Bronchial epithelial cell (primary cell): Measurements from ENCODE around the gene TAS2R10. TPM values are rescaled to one million over a fixed set of nuclear protein-coding genes. Genes with fewer than 3 reads are reported as not detected.

Experiments used
- DNase-seq: peaks from one replicate; pipeline ENCODE4 v3.0.0-alpha.2; 2010; ENCODE audit warnings: low read depth
- FAIRE-seq: peaks from 2 replicates; lab custom pipeline; 2011; peaks lifted over from hg19 to GRCh38; lab: Jason Lieb, UNC
- H3K27me3 ChIP-seq: 2 replicates; pipeline ENCODE4 v1.5.1; 2011; ENCODE audit warnings: low read length; ENCODE audit not compliant: control insufficient read depth, insufficient read depth
- H3K36me3 ChIP-seq: 2 replicates; pipeline ENCODE4 v1.5.1; 2011; ENCODE audit warnings: low read length; ENCODE audit not compliant: control insufficient read depth, insufficient read depth
- H3K4me3 ChIP-seq: 2 replicates; pipeline ENCODE4 v1.5.1; 2011; ENCODE audit warnings: mild to moderate bottlenecking, low read depth, low read length, control low read depth
- total RNA-seq: library from RNA; depleted of rRNA; stranded (reverse); fragments of >200 nt; gene quantifications from 2 replicates; pipeline ENCODE4 v1.2.1, GENCODE V29; 2014
- TF ChIP-seq, protein P1 (sequence below): IDR thresholded peaks from 2 replicates; pipeline ENCODE4 v1.5.1; 2011; ENCODE audit warnings: mild to moderate bottlenecking, moderate library complexity, low read length, control low read depth, inconsistent platforms; ENCODE audit not compliant: insufficient read depth, severe bottlenecking

Gene TAS2R10
- total RNA-seq, 1 donor from 2014 or later, result 0.26 TPM

DNA sequence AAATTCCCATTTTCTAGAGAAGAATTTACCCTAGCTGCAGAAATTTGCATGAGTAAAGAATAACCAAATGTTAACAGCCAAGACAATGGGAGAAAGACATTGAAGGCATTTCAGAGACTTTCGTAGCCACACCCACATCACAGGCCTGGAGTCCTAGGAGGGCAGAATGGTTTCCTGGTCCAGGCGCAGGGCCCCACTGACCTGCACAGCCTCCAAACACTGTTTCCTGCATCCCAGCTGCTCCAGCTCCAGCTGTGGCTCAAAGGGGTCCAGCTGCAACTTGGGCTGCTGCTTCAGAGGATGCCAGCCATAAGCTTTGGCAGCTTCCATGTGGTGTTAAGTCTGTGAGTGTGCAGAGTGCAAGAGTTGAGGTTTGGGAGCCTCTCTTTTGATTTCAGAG lies 29.6 kb upstream of the TAS2R10 start:
- FAIRE-seq, result peak; percentile 58
- no peaks in the 10 kb centered on the region for H3K27me3 ChIP-seq
- no peaks in the 10 kb centered on the region for H3K36me3 ChIP-seq
- TF ChIP-seq, protein P1, sequence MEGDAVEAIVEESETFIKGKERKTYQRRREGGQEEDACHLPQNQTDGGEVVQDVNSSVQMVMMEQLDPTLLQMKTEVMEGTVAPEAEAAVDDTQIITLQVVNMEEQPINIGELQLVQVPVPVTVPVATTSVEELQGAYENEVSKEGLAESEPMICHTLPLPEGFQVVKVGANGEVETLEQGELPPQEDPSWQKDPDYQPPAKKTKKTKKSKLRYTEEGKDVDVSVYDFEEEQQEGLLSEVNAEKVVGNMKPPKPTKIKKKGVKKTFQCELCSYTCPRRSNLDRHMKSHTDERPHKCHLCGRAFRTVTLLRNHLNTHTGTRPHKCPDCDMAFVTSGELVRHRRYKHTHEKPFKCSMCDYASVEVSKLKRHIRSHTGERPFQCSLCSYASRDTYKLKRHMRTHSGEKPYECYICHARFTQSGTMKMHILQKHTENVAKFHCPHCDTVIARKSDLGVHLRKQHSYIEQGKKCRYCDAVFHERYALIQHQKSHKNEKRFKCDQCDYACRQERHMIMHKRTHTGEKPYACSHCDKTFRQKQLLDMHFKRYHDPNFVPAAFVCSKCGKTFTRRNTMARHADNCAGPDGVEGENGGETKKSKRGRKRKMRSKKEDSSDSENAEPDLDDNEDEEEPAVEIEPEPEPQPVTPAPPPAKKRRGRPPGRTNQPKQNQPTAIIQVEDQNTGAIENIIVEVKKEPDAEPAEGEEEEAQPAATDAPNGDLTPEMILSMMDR, result no peak
- no peak overlapping the region for H3K4me3 ChIP-seq
- no peak for DNase-seq

DNA sequence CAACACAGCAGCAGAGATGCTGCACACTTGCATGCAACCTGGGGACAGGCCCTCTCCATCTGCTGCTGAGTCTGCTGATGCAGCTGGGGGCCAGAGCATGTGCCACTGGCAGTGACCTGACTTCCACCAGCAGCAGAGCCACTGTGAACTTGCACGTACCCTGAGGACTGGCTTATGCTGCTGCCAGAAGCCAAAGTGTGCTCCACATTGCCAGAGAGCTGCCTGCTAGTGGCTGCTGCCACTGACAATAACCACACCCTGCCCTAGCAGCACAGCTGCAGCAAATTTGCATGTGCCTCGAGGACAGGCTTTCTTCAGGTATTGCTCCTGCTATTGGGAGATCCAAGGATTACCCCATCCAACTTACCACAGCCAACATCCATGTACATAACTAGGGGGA lies 27.6 kb upstream of the TAS2R10 start:
- TF ChIP-seq, protein P1, result no peak
- Histone ChIP-seq H3K4me3 (no peak overlapping the region), H3K36me3 (no peaks in the 10 kb centered on the region), H3K27me3 (no peaks in the 10 kb centered on the region)
- peak; percentile 36 for FAIRE-seq
- DNase-seq, result no peak

DNA sequence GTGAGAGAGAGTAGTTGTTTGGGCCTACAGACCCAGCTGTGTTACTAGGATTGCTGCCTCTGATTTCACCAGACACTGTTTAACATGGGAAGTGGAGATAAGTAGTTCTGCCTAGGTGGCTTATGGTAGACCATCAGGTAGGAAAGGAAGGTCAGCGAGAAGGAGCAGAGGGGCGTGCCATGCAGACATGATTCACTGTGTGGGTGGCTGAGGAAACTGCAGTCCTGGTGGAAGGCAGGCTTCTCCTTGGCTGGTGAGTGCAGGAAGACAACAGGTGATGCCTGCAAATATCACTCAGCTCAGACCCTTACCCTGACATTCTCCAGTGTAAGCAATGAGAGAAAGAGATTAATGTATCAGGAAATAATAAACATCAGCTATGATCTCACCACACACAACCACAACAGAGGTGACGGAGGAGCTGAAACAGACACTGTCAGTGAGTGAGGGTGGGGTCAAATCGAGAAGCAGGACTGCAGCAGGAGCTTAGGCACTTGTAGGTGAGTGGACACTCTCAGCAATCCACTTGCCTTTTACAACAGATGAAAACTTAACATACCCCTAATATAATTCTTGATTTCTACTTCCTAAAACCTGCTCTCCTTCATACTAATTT lies 25.2 kb upstream of the TAS2R10 start:
- TF ChIP-seq, protein P1, result no peak
- Histone ChIP-seq H3K27me3 (no peaks in the 10 kb centered on the region), H3K4me3 (no peak overlapping the region), H3K36me3 (no peaks in the 10 kb centered on the region)
- peak; percentile 35 for DNase-seq
- FAIRE-seq, result no peak

DNA sequence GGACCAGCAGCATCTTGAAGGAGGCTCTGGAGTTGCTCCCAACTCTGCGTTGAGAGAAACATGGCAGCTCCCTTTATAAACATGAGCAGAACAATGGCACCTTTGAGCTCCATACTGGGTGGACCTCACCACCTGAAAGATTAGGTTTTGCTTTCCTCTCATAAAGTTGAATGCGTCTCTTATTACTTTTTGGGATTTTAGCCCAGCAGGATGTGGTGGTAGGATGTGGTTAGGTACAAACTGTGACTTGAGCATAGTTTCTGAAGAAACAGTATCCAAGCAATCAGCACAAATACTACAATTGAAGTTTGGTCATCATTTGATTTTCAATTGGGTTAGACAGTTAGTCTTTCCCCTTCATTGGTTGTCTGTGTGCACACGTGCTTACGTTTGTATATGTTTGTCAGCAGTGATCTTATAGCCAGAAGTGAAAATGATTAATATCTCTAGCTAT lies 23.3 kb upstream of the TAS2R10 start, which contains the start of gene PRR4:
TSS of gene PRR4 (minus strand) at position 51 of the 454 bp plus-strand sequence. CDS start at position 13, 38 bp downstream.
- Histone ChIP-seq H3K4me3 (no peak within 1 kb of the TSS), H3K36me3 (no peaks in the 10 kb centered on the region), H3K27me3 (no peaks in the 10 kb centered on the region)
- TF ChIP-seq, protein P1, result no peak
- no peak for FAIRE-seq
- no peak for DNase-seq

DNA sequence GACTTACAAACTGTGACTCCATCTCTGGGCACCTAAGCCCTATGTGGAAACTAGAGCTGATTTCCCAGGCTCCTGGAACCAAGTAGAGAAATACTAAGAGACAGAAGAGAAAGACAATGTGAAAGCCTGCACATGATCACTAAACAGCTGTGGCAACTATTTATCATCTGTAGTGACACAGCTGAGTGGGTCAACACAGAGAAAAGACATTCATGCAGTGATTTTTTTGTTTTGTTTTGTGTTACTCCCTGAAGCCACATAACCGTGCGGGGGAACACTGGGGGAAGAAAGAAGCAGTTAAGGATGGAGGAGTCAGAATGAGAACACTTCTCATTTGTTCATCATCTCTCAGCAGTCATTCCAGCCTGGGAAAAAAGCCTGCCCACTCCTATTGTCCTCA lies 21.6 kb upstream of the TAS2R10 start:
- no peak for FAIRE-seq
- H3K27me3 ChIP-seq, result no peaks in the 10 kb centered on the region
- DNase-seq, result no peak
- H3K36me3 ChIP-seq, result no peaks in the 10 kb centered on the region
- no peak overlapping the region for H3K4me3 ChIP-seq
- TF ChIP-seq, protein P1, result no peak

DNA sequence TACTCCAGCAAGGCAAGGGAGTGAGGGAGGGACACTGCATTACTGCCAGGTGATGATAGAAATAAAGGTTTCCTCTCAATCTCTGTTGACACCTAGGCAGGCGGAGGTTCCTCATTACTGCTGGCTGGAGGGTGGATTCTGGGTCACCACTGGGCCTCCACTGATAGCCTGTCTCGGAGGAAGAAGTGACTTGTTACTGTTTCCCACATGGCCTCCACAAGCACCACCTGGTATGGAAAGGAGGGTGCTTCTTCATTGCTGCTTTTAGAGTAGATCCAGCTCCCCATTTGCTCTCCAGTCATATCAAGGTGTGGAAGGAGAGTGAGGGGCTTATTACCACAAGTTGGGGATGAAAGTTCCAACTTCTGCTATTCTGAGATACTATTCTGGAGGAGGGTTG lies 16.7 kb upstream of the TAS2R10 start:
- FAIRE-seq (no peak), DNase-seq (no peak)
- H3K4me3 ChIP-seq, result no peak overlapping the region
- no peaks in the 10 kb centered on the region for H3K27me3 ChIP-seq
- TF ChIP-seq, protein P1, result no peak
- no peaks in the 10 kb centered on the region for H3K36me3 ChIP-seq
